Upper lobe of left lung (tissue), 4 donors: ENCODE results near the gene ATXN7L1.

Experiments used
- CTCF ChIP-seq, 6 experiments: fragments of 450-650 bp in 4 of 6; fragments of 200-600 bp in 2 of 6; sonication (generic) in 2 of 6; IDR thresholded peaks; one replicate each; pipeline ENCODE4 v1.5.1; 2016 to 2019; ENCODE audit warnings: antibody characterized with exemption in 6 of 6
- EP300 ChIP-seq, 4 donors: sonication (generic); formaldehyde crosslinking; IDR thresholded peaks; one replicate each; pipeline ENCODE4 v1.5.1; 2017; ENCODE audit warnings: antibody characterized with exemption in 4 of 4, control low read depth in 2 of 4
- POLR2A ChIP-seq, 4 donors: fragments of 450-650 bp; IDR thresholded peaks; one replicate each; pipeline ENCODE4 v1.5.1; 2016 to 2017; ENCODE audit warnings: antibody characterized with exemption in 4 of 4, mild to moderate bottlenecking in 2 of 4
- POLR2AphosphoS5 ChIP-seq, 2 donors: sonication (generic); formaldehyde crosslinking; IDR thresholded peaks; one replicate each; pipeline ENCODE4 v1.5.1; 2017; ENCODE audit warnings: antibody characterized with exemption in 2 of 2

- TF ChIP-seq CTCF (IDR thresholded peaks at IDR 0.05) (no peak), POLR2A (IDR thresholded peaks at IDR 0.05) (no peak), POLR2AphosphoS5 (IDR thresholded peaks at IDR 0.05) (no peak), EP300 (IDR thresholded peaks at IDR 0.05) (no peak)
Measured at GRCh38 chr7:105600720-105601550, 275.5 kb downstream of the ATXN7L1 start.
